ENCODE results near the gene TAAR2.

The TAAR2 gene

GRCh38 chr6:132669690-132670291 is 45.7 kb upstream of the TAAR2 start:
- no peaks in the 10 kb centered on the region for H3K9me3 ChIP-seq (ENCODE audit: insufficient read depth, low read length, severe bottlenecking)
- no peak overlapping the region for H3K9ac ChIP-seq (ENCODE audit: low read depth, low read length)
- H3K27ac ChIP-seq (ENCODE audit: low read length) = no peak overlapping the region
- no peaks in the 10 kb centered on the region for H3K36me3 ChIP-seq (ENCODE audit: insufficient read depth, low read length)
- H2AFZ ChIP-seq (ENCODE audit: low read depth, low read length) = 0 out of 2 replicates have a peak overlapping the region, but pooled peaks have one; percentile 4
- H3K79me2 ChIP-seq (ENCODE audit: insufficient read depth, low read length) = no peaks in the 10 kb centered on the region
- no peaks in the 10 kb centered on the region for H3K27me3 ChIP-seq (ENCODE audit: insufficient read depth, low read length, poor library complexity)
- no peaks in the 10 kb centered on the region for H3K4me1 ChIP-seq (ENCODE audit: insufficient read depth, low read length)
- TF ChIP-seq EZH2 (IDR thresholded peaks at IDR 0.05; ENCODE audit: borderline replicate concordance, low read depth, low read length, severe bottlenecking) (no peak), CTCF (IDR thresholded peaks at IDR 0.05; ENCODE audit: borderline replicate concordance, extremely low read depth, low read length, poor library complexity, severe bottlenecking) (peak; percentile 50)
- H3K4me2 ChIP-seq (ENCODE audit: insufficient read depth, low read length) = no peak overlapping the region
- H4K20me1 ChIP-seq (ENCODE audit: insufficient read depth, low read length) = no peaks in the 10 kb centered on the region
- DNase-seq (no peak), ATAC-seq (ENCODE audit: insufficient read depth, low read depth) (peak; percentile 53; the same call in 2 of the 3 replicates)
- H3K4me3 ChIP-seq (ENCODE audit: low read depth in 1 of 2, low read length in 2 of 2) = no peak overlapping the region

GRCh38 chr6:132666118-132666517 is 42.0 kb upstream of the TAAR2 start:
- Histone ChIP-seq H3K4me2 (ENCODE audit: insufficient read depth, low read length) (no peak overlapping the region), H3K4me1 (ENCODE audit: insufficient read depth, low read length) (no peaks in the 10 kb centered on the region), H4K20me1 (ENCODE audit: insufficient read depth, low read length) (no peaks in the 10 kb centered on the region), H3K27ac (ENCODE audit: low read length) (no peak overlapping the region), H3K36me3 (ENCODE audit: insufficient read depth, low read length) (no peaks in the 10 kb centered on the region), H3K4me3 (ENCODE audit: low read depth in 1 of 2, low read length in 2 of 2) (no peak overlapping the region), H3K79me2 (ENCODE audit: insufficient read depth, low read length) (no peaks in the 10 kb centered on the region), H2AFZ (ENCODE audit: low read depth, low read length) (no peak overlapping the region), H3K27me3 (ENCODE audit: insufficient read depth, low read length, poor library complexity) (no peaks in the 10 kb centered on the region), H3K9me3 (ENCODE audit: insufficient read depth, low read length, severe bottlenecking) (no peaks in the 10 kb centered on the region), H3K9ac (ENCODE audit: low read depth, low read length) (no peak overlapping the region)
- ATAC-seq (ENCODE audit: insufficient read depth, low read depth) (no peak), DNase-seq (no peak)
- TF ChIP-seq EZH2 (IDR thresholded peaks at IDR 0.05; ENCODE audit: borderline replicate concordance, low read depth, low read length, severe bottlenecking) (no peak), CTCF (IDR thresholded peaks at IDR 0.05; ENCODE audit: borderline replicate concordance, extremely low read depth, low read length, poor library complexity, severe bottlenecking) (no peak)

GRCh38 chr6:132664309-132665034 is 40.4 kb upstream of the TAAR2 start:
- no peak overlapping the region for H2AFZ ChIP-seq (ENCODE audit: low read depth, low read length)

More at GRCh38 chr6:132664309-132665034, 40.4 kb upstream of the TAAR2 start:
- Histone ChIP-seq H3K27ac (ENCODE audit: low read length) (no peak overlapping the region), H4K20me1 (ENCODE audit: insufficient read depth, low read length) (no peaks in the 10 kb centered on the region), H3K4me2 (ENCODE audit: insufficient read depth, low read length) (no peak overlapping the region), H3K9ac (ENCODE audit: low read depth, low read length) (no peak overlapping the region), H3K79me2 (ENCODE audit: insufficient read depth, low read length) (no peaks in the 10 kb centered on the region), H3K9me3 (ENCODE audit: insufficient read depth, low read length, severe bottlenecking) (no peaks in the 10 kb centered on the region), H3K4me1 (ENCODE audit: insufficient read depth, low read length) (no peaks in the 10 kb centered on the region), H3K36me3 (ENCODE audit: insufficient read depth, low read length) (no peaks in the 10 kb centered on the region), H3K27me3 (ENCODE audit: insufficient read depth, low read length, poor library complexity) (no peaks in the 10 kb centered on the region), H3K4me3 (ENCODE audit: low read depth in 1 of 2, low read length in 2 of 2) (no peak overlapping the region)
- DNase-seq = no peak
- TF ChIP-seq EZH2 (IDR thresholded peaks at IDR 0.05; ENCODE audit: borderline replicate concordance, low read depth, low read length, severe bottlenecking) (no peak), CTCF (IDR thresholded peaks at IDR 0.05; ENCODE audit: borderline replicate concordance, extremely low read depth, low read length, poor library complexity, severe bottlenecking) (no peak)
- no peak for ATAC-seq (ENCODE audit: insufficient read depth, low read depth)
